Suprapubic skin (tissue), 4 donors: ENCODE measurements around the gene PGA3.

Experiments
- POLR2A ChIP-seq, 2 donors: fragments of 450-650 bp; IDR thresholded peaks; one replicate each; pipeline ENCODE4 v1.6.1; 2017; ENCODE audit warnings: antibody characterized with exemption in 2 of 2, mild to moderate bottlenecking in 2 of 2, moderate library complexity in 2 of 2
- POLR2AphosphoS5 ChIP-seq, 3 donors: sonication (generic); formaldehyde crosslinking; IDR thresholded peaks; one replicate each; pipeline ENCODE4 v1.6.1; 2017; ENCODE audit warnings: antibody characterized with exemption in 3 of 3
- TF ChIP-seq, protein P1 (sequence below), 2 donors: fragments of 200-600 bp in 1 of 2; fragments of 450-650 bp in 1 of 2; sonication (generic) in 1 of 2; IDR thresholded peaks; one replicate each; pipeline ENCODE4 v1.5.1; 2016 to 2019; ENCODE audit warnings: antibody characterized with exemption in 2 of 2, mild to moderate bottlenecking in 1 of 2, moderate library complexity in 1 of 2

- TF ChIP-seq, protein P1, sequence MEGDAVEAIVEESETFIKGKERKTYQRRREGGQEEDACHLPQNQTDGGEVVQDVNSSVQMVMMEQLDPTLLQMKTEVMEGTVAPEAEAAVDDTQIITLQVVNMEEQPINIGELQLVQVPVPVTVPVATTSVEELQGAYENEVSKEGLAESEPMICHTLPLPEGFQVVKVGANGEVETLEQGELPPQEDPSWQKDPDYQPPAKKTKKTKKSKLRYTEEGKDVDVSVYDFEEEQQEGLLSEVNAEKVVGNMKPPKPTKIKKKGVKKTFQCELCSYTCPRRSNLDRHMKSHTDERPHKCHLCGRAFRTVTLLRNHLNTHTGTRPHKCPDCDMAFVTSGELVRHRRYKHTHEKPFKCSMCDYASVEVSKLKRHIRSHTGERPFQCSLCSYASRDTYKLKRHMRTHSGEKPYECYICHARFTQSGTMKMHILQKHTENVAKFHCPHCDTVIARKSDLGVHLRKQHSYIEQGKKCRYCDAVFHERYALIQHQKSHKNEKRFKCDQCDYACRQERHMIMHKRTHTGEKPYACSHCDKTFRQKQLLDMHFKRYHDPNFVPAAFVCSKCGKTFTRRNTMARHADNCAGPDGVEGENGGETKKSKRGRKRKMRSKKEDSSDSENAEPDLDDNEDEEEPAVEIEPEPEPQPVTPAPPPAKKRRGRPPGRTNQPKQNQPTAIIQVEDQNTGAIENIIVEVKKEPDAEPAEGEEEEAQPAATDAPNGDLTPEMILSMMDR (IDR thresholded peaks at IDR 0.05), result no peak
- TF ChIP-seq POLR2A (IDR thresholded peaks at IDR 0.05) (no peak), POLR2AphosphoS5 (IDR thresholded peaks at IDR 0.05) (no peak)
Observed at GRCh38 chr11:61198361-61198760, 5.0 kb upstream of the PGA3 start.
